ENCODE measurements around the gene ABCA7. TPM values are rescaled to one million over a fixed set of nuclear protein-coding genes. Genes with fewer than 3 reads are reported as not detected.

The ABCA7 gene
- 1 to 10 TPM; 6.2 to 8.9 (median 7.6) TPM for polyA plus RNA-seq (ENCODE audit: insufficient read length in 4 of 4)

- DNase-seq (ENCODE audit: low read depth in 4 of 4, low spot score in 3 of 4) = peak; percentile 92 to 98 (median 95)
These were observed at the start of gene ABCA7 for GRCh38 chr19:1039646-1040475. TSS of gene ABCA7 (plus strand) at chr19:1040107. CDS start at chr19:1041362, 1,255 bp downstream.

- DNase-seq (ENCODE audit: low read depth in 4 of 4, low spot score in 3 of 4) = no peak
These were observed 49.8 kb upstream of the ABCA7 start for GRCh38 chr19:990119-990571.

GRCh38 chr19:990746-991145 lies 49.2 kb upstream of the ABCA7 start:
- no peak for DNase-seq (ENCODE audit: low read depth in 4 of 4, low spot score in 3 of 4)

- DNase-seq (ENCODE audit: low read depth in 4 of 4, low spot score in 3 of 4) = no peak
These were observed 48.6 kb upstream of the ABCA7 start for GRCh38 chr19:991174-991931.

- DNase-seq (ENCODE audit: low read depth in 4 of 4, low spot score in 3 of 4) = no peak
These were observed 47.8 kb upstream of the ABCA7 start for GRCh38 chr19:991932-992669.

GRCh38 chr19:992670-993055 lies 47.2 kb upstream of the ABCA7 start:
- DNase-seq (ENCODE audit: low read depth in 4 of 4, low spot score in 3 of 4) = no peak

- no peak for DNase-seq (ENCODE audit: low read depth in 4 of 4, low spot score in 3 of 4)
These were observed 46.5 kb upstream of the ABCA7 start for GRCh38 chr19:993361-993830.

- DNase-seq (ENCODE audit: low read depth in 4 of 4, low spot score in 3 of 4) = no peak
These were observed 46.0 kb upstream of the ABCA7 start for GRCh38 chr19:993831-994393.

GRCh38 chr19:994516-994915 lies 45.4 kb upstream of the ABCA7 start:
- DNase-seq (ENCODE audit: low read depth in 4 of 4, low spot score in 3 of 4) = no peak

- no peak for DNase-seq (ENCODE audit: low read depth in 4 of 4, low spot score in 3 of 4)
These were observed 44.7 kb upstream of the ABCA7 start for GRCh38 chr19:995051-995827.

- no peak for DNase-seq (ENCODE audit: low read depth in 4 of 4, low spot score in 3 of 4)
These were observed 43.7 kb upstream of the ABCA7 start for GRCh38 chr19:996051-996838.

GRCh38 chr19:998064-998463 lies 41.8 kb upstream of the ABCA7 start:
- DNase-seq (ENCODE audit: low read depth in 4 of 4, low spot score in 3 of 4) = no peak

GRCh38 chr19:999379-999719 lies 40.6 kb upstream of the ABCA7 start:
- no peak for DNase-seq (ENCODE audit: low read depth in 4 of 4, low spot score in 3 of 4)

- no peak for DNase-seq (ENCODE audit: low read depth in 4 of 4, low spot score in 3 of 4)
These were observed 39.8 kb upstream of the ABCA7 start, which contains the start of gene GRIN3B for GRCh38 chr19:1000095-1000494. TSS of gene GRIN3B (plus strand) at chr19:1000419. CDS start at chr19:1000438, 19 bp downstream.

- DNase-seq (ENCODE audit: low read depth in 4 of 4, low spot score in 3 of 4) = no peak
These were observed 39.0 kb upstream of the ABCA7 start for GRCh38 chr19:1000591-1001537.

- DNase-seq (ENCODE audit: low read depth in 4 of 4, low spot score in 3 of 4) = no peak
These were observed 38.3 kb upstream of the ABCA7 start for GRCh38 chr19:1001538-1002166.

GRCh38 chr19:1002600-1002999 lies 37.3 kb upstream of the ABCA7 start:
- no peak for DNase-seq (ENCODE audit: low read depth in 4 of 4, low spot score in 3 of 4)
